ENCODE data around the gene ALDH8A1. TPM values are rescaled to one million over a fixed set of nuclear protein-coding genes. Genes with fewer than 3 reads are reported as not detected.

The ALDH8A1 gene
- total RNA-seq, 2 experiments from 2014 or later: 0.46 to 1.8 TPM

GRCh38 chr6:134880487-134881190, 69.3 kb downstream of the ALDH8A1 start:
- Mint-ChIP-seq H3K27me3 (peaks cover 17% of the 10 kb centered on the region), H3K9me3 (peaks cover 2% of the 10 kb centered on the region), H3K36me3 (no peaks in the 10 kb centered on the region), H3K27ac (no peak overlapping the region), H3K4me1 (peaks cover 2% of the 10 kb centered on the region), H3K4me3 (no peak overlapping the region)
- DNase-seq: no peak

- Mint-ChIP-seq H3K4me3 (no peak overlapping the region), H3K9me3 (peaks cover 8% of the 10 kb centered on the region), H3K27ac (no peak overlapping the region), H3K27me3 (peaks cover under 1% of the 10 kb centered on the region), H3K36me3 (no peaks in the 10 kb centered on the region), H3K4me1 (peaks cover 7% of the 10 kb centered on the region)
- DNase-seq: no peak
Observed at GRCh38 chr6:134878136-134878535, 71.8 kb downstream of the ALDH8A1 start.

GRCh38 chr6:134875367-134875766, 74.5 kb downstream of the ALDH8A1 start:
- no peaks in the 10 kb centered on the region for H3K27me3 Mint-ChIP-seq
- H3K4me3 Mint-ChIP-seq: no peak overlapping the region
- H3K9me3 Mint-ChIP-seq: peaks cover 8% of the 10 kb centered on the region
- H3K36me3 Mint-ChIP-seq: no peaks in the 10 kb centered on the region
- DNase-seq: no peak
- peaks cover 13% of the 10 kb centered on the region for H3K4me1 Mint-ChIP-seq
- H3K27ac Mint-ChIP-seq: no peak overlapping the region

GRCh38 chr6:134873500-134874388, 76.2 kb downstream of the ALDH8A1 start:
- no peak for DNase-seq
- H3K4me1 Mint-ChIP-seq: peaks cover 13% of the 10 kb centered on the region
- no peaks in the 10 kb centered on the region for H3K36me3 Mint-ChIP-seq
- no peak overlapping the region for H3K27ac Mint-ChIP-seq
- H3K9me3 Mint-ChIP-seq: peaks cover 8% of the 10 kb centered on the region
- H3K4me3 Mint-ChIP-seq: no peak overlapping the region
- H3K27me3 Mint-ChIP-seq: no peaks in the 10 kb centered on the region

- peaks cover 13% of the 10 kb centered on the region for H3K4me1 Mint-ChIP-seq
- H3K4me3 Mint-ChIP-seq: no peak overlapping the region
- H3K9me3 Mint-ChIP-seq: peaks cover 8% of the 10 kb centered on the region
- DNase-seq: no peak
- no peak overlapping the region for H3K27ac Mint-ChIP-seq
- H3K27me3 Mint-ChIP-seq: no peaks in the 10 kb centered on the region
- no peaks in the 10 kb centered on the region for H3K36me3 Mint-ChIP-seq
Observed at GRCh38 chr6:134870677-134871498, 79.0 kb downstream of the ALDH8A1 start.

GRCh38 chr6:134868812-134869211, 81.1 kb downstream of the ALDH8A1 start:
- Mint-ChIP-seq H3K27ac (no peak overlapping the region), H3K4me1 (peaks cover 8% of the 10 kb centered on the region), H3K36me3 (no peaks in the 10 kb centered on the region), H3K4me3 (no peak overlapping the region), H3K9me3 (no peaks in the 10 kb centered on the region), H3K27me3 (no peaks in the 10 kb centered on the region)
- DNase-seq: no peak

Other genes starting within 250 kb of the ALDH8A1 start
- gene HBS1L, start 104.7 kb upstream of the ALDH8A1 start, total RNA-seq: 100 to 1,000 TPM; 147 to 151 TPM
- 10 to 100 TPM; 36.6 to 37.2 TPM for gene MYB, start 231.2 kb upstream of the ALDH8A1 start, total RNA-seq